ENCODE measurements around the gene NFIX. TPM values are rescaled to one million over a fixed set of nuclear protein-coding genes. Genes with fewer than 3 reads are reported as not detected.
A peak's percentile ranks its signal among the peaks of the same experiment; 100 is the strongest.

The NFIX gene
- total RNA-seq, 2 donors from 2014 or later, result 16.9 to 26.7 TPM

- DNase-seq (no peak), ATAC-seq (no peak)
- Histone ChIP-seq H3K4me3 (no peak overlapping the region), H3K9me3 (no peaks in the 10 kb centered on the region), H3K36me3 (replicated peaks in 1 of 2; ENCODE audit: insufficient read depth in 1 of 2, low read depth in 2 of 2) (no peaks in the 10 kb centered on the region), H3K27me3 (no peaks in the 10 kb centered on the region), H3K27ac (peak overlapping the region; percentile 13 to 63 (median 47)), H3K4me1 (peaks cover 72% of the 10 kb centered on the region)
- no peak for TF ChIP-seq POLR2A (IDR thresholded peaks at IDR 0.05)
- TF ChIP-seq CTCF (IDR thresholded peaks at IDR 0.05), result no peak
- intact Hi-C loops (cut with DNase I), result no loop called here
- 67 to 68% methylated on average over 7 of the region's 7 CpGs for WGBS, 2 donors
Observed at GRCh38 chr19:13037161-13037560, 41.9 kb downstream of the NFIX start.

GRCh38 chr19:13037731-13038130 lies 42.5 kb downstream of the NFIX start:
- Histone ChIP-seq H3K27me3 (no peaks in the 10 kb centered on the region), H3K27ac (peak overlapping the region in 2 of 4 donors; percentile 48 to 63), H3K36me3 (replicated peaks in 1 of 2; ENCODE audit: insufficient read depth in 1 of 2, low read depth in 2 of 2) (no peaks in the 10 kb centered on the region), H3K4me3 (no peak overlapping the region), H3K9me3 (no peaks in the 10 kb centered on the region), H3K4me1 (peaks cover 67% of the 10 kb centered on the region)
- WGBS, 2 donors, result 73 to 87% methylated on average over 7 of the region's 7 CpGs
- intact Hi-C loops (cut with DNase I), result no loop called here
- DNase-seq (no peak), ATAC-seq (no peak)
- no peak for TF ChIP-seq POLR2A (IDR thresholded peaks at IDR 0.05)
- TF ChIP-seq CTCF (IDR thresholded peaks at IDR 0.05), result no peak

- Histone ChIP-seq H3K27me3 (no peaks in the 10 kb centered on the region), H3K27ac (peak overlapping the region in 3 of 4 donors; percentile 4 to 73 (median 48)), H3K4me1 (peaks cover 65% of the 10 kb centered on the region), H3K4me3 (no peak overlapping the region), H3K36me3 (replicated peaks in 1 of 2; ENCODE audit: insufficient read depth in 1 of 2, low read depth in 2 of 2) (no peaks in the 10 kb centered on the region), H3K9me3 (no peaks in the 10 kb centered on the region)
- intact Hi-C loops (cut with DNase I), result no loop called here
- WGBS, 2 donors, result 75 to 76% methylated on average over 12 to 13 of the region's 13 CpGs
- no peak for DNase-seq
- ATAC-seq, result no peak
- no peak for TF ChIP-seq CTCF (IDR thresholded peaks at IDR 0.05)
- no peak for TF ChIP-seq POLR2A (IDR thresholded peaks at IDR 0.05)
Observed at GRCh38 chr19:13038306-13039210, 43.3 kb downstream of the NFIX start.

- intact Hi-C loops (cut with DNase I), result no loop called here
- Histone ChIP-seq H3K27ac (peak overlapping the region in 3 of 4 donors; percentile 43 to 73 (median 67)), H3K36me3 (replicated peaks in 1 of 2; ENCODE audit: insufficient read depth in 1 of 2, low read depth in 2 of 2) (no peaks in the 10 kb centered on the region)
Observed at GRCh38 chr19:13039211-13039789, 44.0 kb downstream of the NFIX start.

More at GRCh38 chr19:13039211-13039789, 44.0 kb downstream of the NFIX start:
- Histone ChIP-seq H3K4me1 (peaks cover 62% of the 10 kb centered on the region), H3K27me3 (no peaks in the 10 kb centered on the region), H3K9me3 (no peaks in the 10 kb centered on the region), H3K4me3 (no peak overlapping the region)
- 77 to 80% methylated on average over 8 of the region's 8 CpGs for WGBS, 2 donors
- ATAC-seq, result no peak
- TF ChIP-seq CTCF (IDR thresholded peaks at IDR 0.05) (no peak), POLR2A (IDR thresholded peaks at IDR 0.05) (no peak)
- DNase-seq, result no peak

All from body of pancreas (tissue), 4 donors.